SW 1271 (cell line): ENCODE measurements around the gene DGCR8.
A peak's percentile ranks its signal among the peaks of the same experiment; 100 is the strongest.
"Not testable (repeated sequence)": the region's sequence is repeated elsewhere in the genome, so short reads cannot be mapped to it uniquely, and the experiment has no call there.

Experiments
- DNase-seq, 2 experiments: peaks; one replicate each; lab custom pipeline; 2025; lab: John Stamatoyannopoulos, UW

Gene DGCR8

DNA sequence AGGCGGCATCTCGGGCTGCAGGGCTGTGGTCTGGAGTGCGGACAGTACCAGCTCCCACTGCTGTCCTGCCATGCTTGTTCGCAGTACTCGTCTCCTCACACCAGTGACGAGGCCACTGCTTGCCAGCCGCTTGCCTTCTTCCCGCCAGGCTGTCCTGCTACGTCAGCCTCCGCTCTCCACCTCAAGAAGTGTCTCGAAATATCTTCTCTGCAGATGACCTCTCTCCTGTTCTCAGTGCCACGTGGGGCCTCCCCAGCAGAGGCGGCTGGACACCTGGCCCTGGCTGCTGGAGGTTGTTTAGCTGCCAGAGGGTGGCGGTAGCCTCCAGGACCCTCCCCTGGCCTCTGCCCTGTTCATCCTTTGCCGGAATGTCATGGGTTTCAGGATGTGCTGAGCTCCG is 73.9 kb downstream of the DGCR8 start:
- no peak for DNase-seq

DNA sequence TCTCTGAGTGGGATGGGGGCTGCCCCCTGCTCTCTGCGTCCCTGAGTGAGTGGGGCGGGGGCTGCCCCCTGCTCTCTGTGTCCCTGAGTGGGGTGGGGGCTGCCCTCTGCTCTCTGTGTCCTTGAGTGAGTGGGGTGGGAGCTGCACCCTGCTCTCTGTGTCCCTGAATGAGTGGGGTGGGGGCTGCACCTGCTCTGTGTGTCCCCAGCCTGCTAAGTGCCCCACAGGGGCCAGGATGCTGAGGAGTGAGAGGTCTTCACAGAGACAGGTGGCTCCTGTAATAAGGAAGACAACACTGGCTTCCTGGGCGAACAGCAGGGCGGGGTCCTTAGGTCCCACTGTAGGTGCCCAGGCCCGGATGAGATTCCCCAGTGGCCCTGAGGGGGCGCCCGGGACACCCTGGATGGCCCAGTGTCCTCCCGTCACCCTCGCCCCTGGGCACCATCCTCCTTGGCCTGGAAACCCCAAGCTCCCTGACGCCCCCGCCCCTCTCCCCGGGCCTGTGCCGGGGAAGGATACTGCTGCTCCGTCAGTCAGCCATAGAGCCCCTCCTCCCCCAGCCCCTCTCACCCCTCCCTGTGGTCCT is 74.7 kb downstream of the DGCR8 start:
- no peak for DNase-seq

DNA sequence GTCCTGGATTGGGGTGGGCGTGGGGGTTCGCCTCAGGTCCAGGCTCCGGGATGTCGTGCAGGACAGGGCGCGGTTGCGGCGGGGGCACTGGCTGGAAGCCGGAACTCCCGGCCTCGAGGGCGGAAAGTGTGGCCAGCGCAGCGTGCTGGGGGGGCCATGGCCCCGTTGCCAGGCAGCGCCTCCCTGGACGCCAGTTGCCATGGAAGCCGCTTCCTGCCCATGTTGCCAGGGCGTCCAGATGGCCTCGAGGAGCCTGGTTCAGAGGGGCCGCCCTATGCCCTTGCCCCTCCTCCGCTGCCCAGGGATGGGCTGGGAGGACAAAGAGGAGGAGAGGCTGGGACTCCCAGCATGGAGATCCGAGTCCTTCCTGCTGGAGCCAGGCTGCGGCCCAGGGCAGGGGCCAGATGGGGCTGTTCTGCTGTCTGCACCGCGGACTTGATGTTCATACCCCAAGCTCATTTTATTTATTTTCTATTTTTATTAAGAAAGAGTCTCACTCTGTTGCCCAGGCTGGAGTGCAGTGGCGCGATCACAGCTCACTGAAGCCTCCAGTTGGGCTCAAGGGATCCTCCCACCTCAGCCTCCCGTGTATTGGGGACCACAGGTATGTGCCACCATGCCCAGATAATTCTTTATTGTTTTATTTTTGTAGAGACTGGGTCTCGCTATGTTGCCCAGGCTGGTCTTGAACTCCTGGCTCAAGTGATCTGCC is 75.4 kb downstream of the DGCR8 start:
- DNase-seq, result peak in 1 of 2 experiments; percentile 63

DNA sequence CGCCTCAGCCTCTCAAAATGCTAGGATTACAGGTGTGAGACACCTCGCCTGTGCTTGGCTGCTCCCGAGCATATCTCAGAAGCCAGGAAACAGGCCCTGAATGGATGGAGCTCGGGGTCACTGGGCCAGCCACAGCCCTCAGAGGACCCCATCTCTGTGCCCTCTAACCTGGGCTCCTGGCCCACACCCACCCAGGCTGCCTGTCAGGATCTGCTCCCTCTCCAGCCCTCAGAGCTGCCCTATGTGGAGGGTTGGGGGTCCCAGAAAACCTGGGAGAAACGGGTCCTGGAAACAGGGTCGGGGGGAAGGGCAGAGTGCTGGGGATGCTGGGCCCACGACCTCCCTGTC is 76.0 kb downstream of the DGCR8 start:
- no peak for DNase-seq

DNA sequence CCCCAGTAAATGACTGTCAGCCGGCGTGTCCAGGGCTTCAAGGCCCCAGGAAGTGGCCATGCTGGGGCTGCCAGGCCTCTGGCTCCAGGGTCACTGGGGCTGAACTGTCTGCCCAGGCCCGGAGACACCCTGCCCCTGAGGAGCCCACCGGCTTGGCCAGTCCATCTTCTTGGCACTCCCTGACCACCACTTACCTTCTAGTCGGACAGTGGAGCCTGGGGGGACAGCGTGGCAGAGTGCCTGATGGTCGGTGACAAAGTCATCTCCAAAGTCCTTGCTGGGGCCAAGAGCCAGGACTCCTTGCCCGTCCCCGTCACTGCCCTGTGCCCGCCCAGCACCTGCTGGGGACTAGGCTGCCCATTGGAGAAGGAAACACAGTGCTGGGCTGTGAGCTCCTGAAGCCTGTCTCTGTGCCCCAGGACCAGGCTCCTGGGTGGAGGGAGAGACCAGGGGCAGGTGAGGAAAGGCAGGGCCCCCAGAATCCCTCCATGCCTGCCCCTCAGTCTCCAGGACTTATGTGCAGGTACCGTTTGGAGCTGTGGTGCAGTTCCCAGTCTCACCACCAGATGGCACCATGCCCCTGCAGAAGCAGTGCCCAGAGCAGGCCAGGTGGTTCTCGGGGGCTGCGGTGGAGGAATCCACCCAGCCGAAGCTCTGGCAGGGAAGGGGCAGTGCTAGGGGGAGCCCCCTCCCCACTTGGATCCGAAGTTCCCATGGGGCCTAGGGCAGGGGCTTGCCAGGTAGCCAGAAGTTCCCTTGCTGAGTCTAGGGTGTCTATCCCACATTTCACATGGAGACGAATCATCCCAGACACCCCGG is 76.8 kb downstream of the DGCR8 start:
- peak in 1 of 2 experiments; percentile 41 for DNase-seq

DNA sequence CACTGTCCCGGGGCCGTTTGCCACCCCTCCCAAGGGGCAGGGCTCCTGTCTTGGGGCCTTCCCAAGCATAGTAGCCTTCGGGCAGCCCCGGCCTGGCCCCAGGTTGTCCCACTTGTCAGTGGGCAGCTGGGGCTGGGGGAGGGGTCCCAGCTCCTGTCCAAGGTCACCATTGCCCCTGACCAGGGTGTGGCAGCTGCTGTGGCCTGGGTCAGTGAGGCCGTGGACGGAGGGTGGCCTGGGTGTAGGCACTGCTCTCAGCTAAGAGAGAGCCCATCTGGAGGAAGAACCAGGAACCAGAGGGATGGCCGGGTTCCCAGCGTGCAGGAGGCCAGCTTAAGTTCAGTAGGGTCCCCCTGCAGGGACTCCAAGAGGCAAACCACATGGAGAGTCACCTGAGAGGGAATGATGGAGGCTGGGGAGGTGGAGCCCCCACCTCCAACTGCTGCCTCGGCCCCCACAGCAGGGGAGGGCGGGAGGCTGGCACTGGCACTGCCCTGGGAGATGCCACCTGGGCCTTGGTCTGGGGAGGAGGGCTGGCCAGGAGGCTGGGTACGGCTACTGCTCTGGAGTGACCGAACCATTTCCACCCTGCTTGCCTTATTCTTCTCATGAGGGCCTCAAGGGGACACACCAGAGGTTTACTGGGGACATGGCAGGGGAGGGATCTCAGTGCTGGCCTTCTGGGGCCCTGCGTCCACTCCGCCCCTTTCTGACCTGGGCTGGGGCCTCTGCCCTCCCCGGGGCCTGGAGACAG is 77.6 kb downstream of the DGCR8 start:
- DNase-seq, result no peak

DNA sequence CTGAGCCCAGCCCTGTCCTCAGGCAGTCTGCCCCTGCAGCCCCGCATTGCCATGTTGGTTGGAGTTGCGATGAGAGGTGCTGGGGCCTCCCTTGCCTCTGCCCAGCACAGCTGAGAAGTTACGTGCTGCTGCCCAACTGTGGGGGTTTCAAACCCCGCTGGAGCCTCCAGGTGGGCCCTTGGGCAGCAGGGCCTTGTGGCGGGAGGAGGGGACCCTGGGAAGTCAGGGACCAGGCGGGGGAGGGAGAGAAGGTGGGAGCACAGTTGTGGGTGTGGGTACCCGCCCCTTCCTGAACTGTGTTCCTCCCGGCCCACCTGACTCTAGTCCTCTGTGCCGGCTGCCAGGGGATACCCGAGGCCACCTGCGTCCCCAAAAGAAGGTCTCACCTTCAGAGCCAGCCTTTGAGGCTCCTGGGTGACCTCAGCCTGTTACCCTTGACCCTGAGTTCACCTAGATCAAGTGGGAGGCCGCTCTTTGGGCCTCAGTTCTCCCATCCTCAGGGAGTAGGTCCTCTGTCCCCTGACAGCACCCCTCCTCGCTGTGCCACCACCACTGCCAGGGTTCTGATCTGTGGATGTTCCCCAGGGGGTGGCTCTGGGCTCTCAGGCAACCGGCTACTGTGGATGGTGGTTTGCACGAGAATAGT is 78.5 kb downstream of the DGCR8 start:
- DNase-seq, result no peak

DNA sequence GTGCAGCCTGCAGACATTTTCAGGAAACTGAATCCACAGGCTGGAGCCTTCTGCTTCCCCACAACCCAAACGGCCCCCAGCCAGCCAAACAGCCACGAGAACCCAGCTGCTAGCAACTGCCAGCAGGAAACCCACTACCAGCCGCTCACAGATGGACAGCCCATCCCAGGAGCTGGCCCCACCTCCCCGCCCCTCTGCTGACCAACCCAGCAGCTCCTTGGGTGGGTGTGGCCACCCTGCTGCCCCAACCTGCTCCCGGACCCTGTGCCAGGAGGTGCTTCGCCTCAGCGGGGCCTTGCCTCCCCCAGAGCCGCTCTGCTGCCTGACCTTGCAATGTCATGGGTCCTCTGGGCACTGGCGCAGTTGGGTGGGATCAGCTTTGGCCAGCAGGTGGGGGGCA is 79.0 kb downstream of the DGCR8 start:
- no peak for DNase-seq

DNA sequence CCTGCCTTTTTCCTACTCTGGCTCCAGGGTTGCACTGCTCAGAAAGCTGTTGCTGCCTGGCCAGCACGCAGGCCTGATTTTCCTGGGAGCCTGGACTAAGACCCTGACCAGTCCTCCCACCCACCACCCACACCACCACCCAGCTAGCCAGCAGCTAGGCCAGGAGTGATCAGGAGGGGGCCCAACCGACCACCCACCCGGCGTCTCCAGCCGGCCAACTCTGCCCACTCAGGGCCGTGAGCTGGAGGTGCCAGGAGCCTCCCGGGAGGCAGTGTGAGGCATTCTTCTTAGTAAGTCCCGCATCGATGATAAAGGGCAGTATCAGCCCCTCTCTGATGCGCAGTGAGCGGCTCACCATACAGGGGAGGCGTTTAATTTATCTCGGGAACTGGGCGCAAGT is 79.5 kb downstream of the DGCR8 start:
- DNase-seq, result not testable (repeated sequence)

DNA sequence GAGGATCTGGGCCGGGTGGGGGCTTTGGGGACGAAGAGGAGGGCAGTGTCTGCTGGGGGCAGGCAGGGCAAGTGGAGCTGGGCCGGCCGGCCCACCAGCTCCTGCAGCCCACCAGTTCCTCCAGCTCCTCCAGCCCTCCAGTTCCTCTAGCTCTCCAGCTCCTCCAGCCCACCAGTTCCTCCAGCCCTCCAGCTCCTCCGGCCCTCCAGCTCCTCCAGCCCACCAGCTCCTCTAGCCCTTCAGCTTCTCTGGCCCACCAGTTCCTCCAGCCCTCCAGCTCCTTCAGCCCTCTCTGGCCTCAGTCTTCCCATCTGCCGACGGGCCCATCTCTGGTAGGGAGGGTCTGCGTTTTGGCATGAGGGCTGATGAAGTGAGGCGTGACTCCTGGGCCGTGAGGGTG is 80.0 kb downstream of the DGCR8 start:
- no peak for DNase-seq
